Panc1 (cell line): ENCODE measurements around the gene MACROH2A1. TPM values are rescaled to one million over a fixed set of nuclear protein-coding genes. Genes with fewer than 3 reads are reported as not detected.

Experiments used
- ATAC-seq: fragments of 200-7000 bp; cut with Tn5 transposase; 2 replicates; pipeline ENCODE4 v1.9.1; 2020; ENCODE audit warnings: mild to moderate bottlenecking, moderate library complexity
- BruUV-seq: library from RNA; stranded (reverse); fragments of 400-500 nt; replicated peaks from 2 replicates; lab custom pipeline; 2021; lab: Mats Ljungman, UMichigan
- CTCF ChIA-PET: fragments of 300-600 bp; sonication (Branson Sonifier 250); formaldehyde crosslinking; loops from one replicate; lab custom pipeline; 2022; ENCODE audit warnings: antibody characterized with exemption; lab: Charles Lee
- POLR2A ChIA-PET: fragments of 300-600 bp; sonication (Branson Sonifier 250); formaldehyde crosslinking; loops from one replicate; lab custom pipeline; 2022; ENCODE audit warnings: antibody characterized with exemption; lab: Charles Lee
- DNase-seq: peaks from one replicate; pipeline ENCODE4 v3.0.0-alpha.2; 2010; ENCODE audit warnings: low read depth, low spot score
- H3K27ac ChIP-seq: 2 replicates; pipeline ENCODE4 v1.5.1; 2011; ENCODE audit warnings: mild to moderate bottlenecking, low read length, inconsistent platforms
- H3K27me3 ChIP-seq: fragments of 200-500 bp; sonication (Bioruptor generic); 2 replicates; pipeline ENCODE4 v1.6.0; 2014; ENCODE audit warnings: low read length, inconsistent platforms; ENCODE audit not compliant: control insufficient read depth, insufficient read depth
- H3K36me3 ChIP-seq: fragments of 200-500 bp; sonication (Bioruptor generic); 2 replicates; pipeline ENCODE4 v1.5.1; 2014; ENCODE audit warnings: inconsistent platforms, mild to moderate bottlenecking, low read length, moderate library complexity; ENCODE audit not compliant: control insufficient read depth, insufficient read depth
- H3K4me1 ChIP-seq: 2 replicates; pipeline ENCODE4 v1.5.1; 2011; ENCODE audit warnings: inconsistent platforms, mild to moderate bottlenecking, low read length, moderate library complexity; ENCODE audit not compliant: control insufficient read depth, insufficient read depth
- H3K4me3 ChIP-seq, 2 experiments: 2 replicates each; pipeline ENCODE4 v1.5.1; 2011 to 2012; ENCODE audit warnings: low read depth in 2 of 2, low read length in 2 of 2, mild to moderate bottlenecking in 2 of 2, inconsistent platforms in 1 of 2, moderate library complexity in 1 of 2
- H3K9me3 ChIP-seq: fragments of 200-500 bp; sonication (Bioruptor generic); 2 replicates; pipeline ENCODE4 v1.5.1; 2014; ENCODE audit warnings: low read depth, mild to moderate bottlenecking, inconsistent platforms, low read length, moderate library complexity; ENCODE audit not compliant: control insufficient read depth, insufficient read depth
- POLR2AphosphoS5 ChIP-seq: IDR thresholded peaks from 2 replicates; pipeline ENCODE4 v1.6.1; 2012; ENCODE audit warnings: mild to moderate bottlenecking, low read depth, low read length, moderate library complexity
- SIN3A ChIP-seq: IDR thresholded peaks from 2 replicates; pipeline ENCODE4 v1.6.1; 2012; ENCODE audit warnings: low read depth, mild to moderate bottlenecking, low read length, moderate library complexity, borderline replicate concordance; ENCODE audit not compliant: insufficient read depth
- TCF7L2 ChIP-seq: IDR thresholded peaks from 2 replicates; pipeline ENCODE4 v1.6.1; 2011; ENCODE audit warnings: mild to moderate bottlenecking, low read depth, low read length, inconsistent platforms
- in situ Hi-C: cut with HindIII; loops from 2 replicates; pipeline ENCODE4 v1.10.0; 2016; ENCODE audit warnings: low sequenced_read_pairs, low pct_unique_long_range_greater_than_20kb
- intact Hi-C: fragments of 100-400 bp; cut with micrococcal nuclease; formaldehyde crosslinking; loops from one replicate; pipeline ENCODE4 v1.10.0; 2022; ENCODE audit not compliant: unreplicated experiment
- total RNA-seq: library from RNA; stranded (reverse); gene quantifications from one replicate; pipeline ENCODE4 v1.2.1, GENCODE V29; 2021; ENCODE audit not compliant: unreplicated experiment
- TF ChIP-seq, protein P1 (sequence below): fragments of 450-650 bp; IDR thresholded peaks from 2 replicates; pipeline ENCODE4 v1.5.1; 2017; ENCODE audit warnings: mild to moderate bottlenecking
- TF ChIP-seq, protein P2 (sequence below), 2 experiments: IDR thresholded peaks; 2 replicates each; pipeline ENCODE4 v1.6.1; 2011 to 2012; ENCODE audit warnings: low read depth in 2 of 2, control low read depth in 1 of 2, low read length in 1 of 2, mild to moderate bottlenecking in 1 of 2, moderate library complexity in 1 of 2; ENCODE audit not compliant: insufficient read depth in 1 of 2

The MACROH2A1 gene
- total RNA-seq, 1 experiment from 2014 or later, result 162 TPM

DNA sequence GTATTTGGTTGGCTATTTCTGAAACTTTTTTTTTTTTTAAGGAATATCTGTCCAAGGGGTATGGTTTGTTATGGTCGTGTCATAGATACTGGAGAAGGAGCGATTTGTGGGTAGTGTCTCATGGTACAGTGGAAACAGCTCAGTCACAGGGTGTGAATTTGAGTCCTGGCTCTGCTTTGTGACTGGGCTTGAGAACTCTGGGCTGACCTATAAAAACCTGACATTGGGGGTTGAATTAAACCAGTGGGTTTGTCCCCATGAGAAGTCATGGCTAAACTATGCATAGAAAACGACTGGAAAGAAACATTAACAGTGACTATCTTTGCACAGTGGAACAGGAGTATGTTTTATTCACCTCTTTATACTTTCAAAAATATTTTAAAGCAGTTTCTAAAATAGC is 54.7 kb downstream of the MACROH2A1 start:
- ChIA-PET POLR2A (no interaction called here), CTCF (no interaction called here)
- H3K27me3 ChIP-seq, result no peaks in the 10 kb centered on the region
- intact Hi-C loops, result no loop called here
- TF ChIP-seq, protein P1, sequence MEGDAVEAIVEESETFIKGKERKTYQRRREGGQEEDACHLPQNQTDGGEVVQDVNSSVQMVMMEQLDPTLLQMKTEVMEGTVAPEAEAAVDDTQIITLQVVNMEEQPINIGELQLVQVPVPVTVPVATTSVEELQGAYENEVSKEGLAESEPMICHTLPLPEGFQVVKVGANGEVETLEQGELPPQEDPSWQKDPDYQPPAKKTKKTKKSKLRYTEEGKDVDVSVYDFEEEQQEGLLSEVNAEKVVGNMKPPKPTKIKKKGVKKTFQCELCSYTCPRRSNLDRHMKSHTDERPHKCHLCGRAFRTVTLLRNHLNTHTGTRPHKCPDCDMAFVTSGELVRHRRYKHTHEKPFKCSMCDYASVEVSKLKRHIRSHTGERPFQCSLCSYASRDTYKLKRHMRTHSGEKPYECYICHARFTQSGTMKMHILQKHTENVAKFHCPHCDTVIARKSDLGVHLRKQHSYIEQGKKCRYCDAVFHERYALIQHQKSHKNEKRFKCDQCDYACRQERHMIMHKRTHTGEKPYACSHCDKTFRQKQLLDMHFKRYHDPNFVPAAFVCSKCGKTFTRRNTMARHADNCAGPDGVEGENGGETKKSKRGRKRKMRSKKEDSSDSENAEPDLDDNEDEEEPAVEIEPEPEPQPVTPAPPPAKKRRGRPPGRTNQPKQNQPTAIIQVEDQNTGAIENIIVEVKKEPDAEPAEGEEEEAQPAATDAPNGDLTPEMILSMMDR, result no peak
- TF ChIP-seq POLR2AphosphoS5 (no peak), TCF7L2 (no peak), SIN3A (no peak)
- TF ChIP-seq, protein P2, sequence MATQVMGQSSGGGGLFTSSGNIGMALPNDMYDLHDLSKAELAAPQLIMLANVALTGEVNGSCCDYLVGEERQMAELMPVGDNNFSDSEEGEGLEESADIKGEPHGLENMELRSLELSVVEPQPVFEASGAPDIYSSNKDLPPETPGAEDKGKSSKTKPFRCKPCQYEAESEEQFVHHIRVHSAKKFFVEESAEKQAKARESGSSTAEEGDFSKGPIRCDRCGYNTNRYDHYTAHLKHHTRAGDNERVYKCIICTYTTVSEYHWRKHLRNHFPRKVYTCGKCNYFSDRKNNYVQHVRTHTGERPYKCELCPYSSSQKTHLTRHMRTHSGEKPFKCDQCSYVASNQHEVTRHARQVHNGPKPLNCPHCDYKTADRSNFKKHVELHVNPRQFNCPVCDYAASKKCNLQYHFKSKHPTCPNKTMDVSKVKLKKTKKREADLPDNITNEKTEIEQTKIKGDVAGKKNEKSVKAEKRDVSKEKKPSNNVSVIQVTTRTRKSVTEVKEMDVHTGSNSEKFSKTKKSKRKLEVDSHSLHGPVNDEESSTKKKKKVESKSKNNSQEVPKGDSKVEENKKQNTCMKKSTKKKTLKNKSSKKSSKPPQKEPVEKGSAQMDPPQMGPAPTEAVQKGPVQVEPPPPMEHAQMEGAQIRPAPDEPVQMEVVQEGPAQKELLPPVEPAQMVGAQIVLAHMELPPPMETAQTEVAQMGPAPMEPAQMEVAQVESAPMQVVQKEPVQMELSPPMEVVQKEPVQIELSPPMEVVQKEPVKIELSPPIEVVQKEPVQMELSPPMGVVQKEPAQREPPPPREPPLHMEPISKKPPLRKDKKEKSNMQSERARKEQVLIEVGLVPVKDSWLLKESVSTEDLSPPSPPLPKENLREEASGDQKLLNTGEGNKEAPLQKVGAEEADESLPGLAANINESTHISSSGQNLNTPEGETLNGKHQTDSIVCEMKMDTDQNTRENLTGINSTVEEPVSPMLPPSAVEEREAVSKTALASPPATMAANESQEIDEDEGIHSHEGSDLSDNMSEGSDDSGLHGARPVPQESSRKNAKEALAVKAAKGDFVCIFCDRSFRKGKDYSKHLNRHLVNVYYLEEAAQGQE (IDR thresholded peaks at IDR 0.05; ENCODE audit: insufficient read depth in 1 of 2, low read depth in 2 of 2, low read length in 1 of 2), result no peak
- H3K4me3 ChIP-seq, result no peak overlapping the region
- ATAC-seq (no peak), DNase-seq (no peak)
- no peaks in the 10 kb centered on the region for H3K9me3 ChIP-seq
- H3K4me1 ChIP-seq, result no peaks in the 10 kb centered on the region
- no peak overlapping the region for H3K27ac ChIP-seq
- no TSS peak for BruUV-seq
- in situ Hi-C loops, result no loop called here
- H3K36me3 ChIP-seq, result peaks cover 19% of the 10 kb centered on the region

DNA sequence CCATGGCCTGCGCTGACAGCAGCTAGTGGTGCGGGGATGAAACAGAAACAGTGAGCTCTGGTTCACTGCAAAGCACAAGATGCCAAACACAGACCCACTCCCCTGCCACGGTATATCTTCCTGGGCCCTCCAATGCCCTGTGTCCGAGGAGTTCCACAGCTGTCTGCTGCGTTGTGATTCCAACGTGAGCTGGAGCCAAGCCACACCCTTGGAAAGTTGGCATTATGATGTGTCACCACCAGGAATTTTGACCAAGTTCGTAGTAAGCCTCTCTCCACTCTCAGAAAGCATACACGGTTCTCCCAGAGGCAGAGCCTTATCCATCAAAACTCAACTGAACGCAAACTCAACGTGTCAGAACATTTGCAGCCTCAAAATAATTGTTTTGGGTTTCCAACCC is 55.6 kb downstream of the MACROH2A1 start:
- Histone ChIP-seq H3K36me3 (peaks cover 19% of the 10 kb centered on the region), H3K4me1 (no peaks in the 10 kb centered on the region), H3K27me3 (no peaks in the 10 kb centered on the region), H3K9me3 (no peaks in the 10 kb centered on the region), H3K4me3 (no peak overlapping the region), H3K27ac (no peak overlapping the region)
- ChIA-PET CTCF (no interaction called here), POLR2A (no interaction called here)
- TF ChIP-seq POLR2AphosphoS5, result no peak
- intact Hi-C loops (no loop called here), in situ Hi-C loops (no loop called here)
- ATAC-seq (no peak), DNase-seq (no peak)
- no TSS peak for BruUV-seq

DNA sequence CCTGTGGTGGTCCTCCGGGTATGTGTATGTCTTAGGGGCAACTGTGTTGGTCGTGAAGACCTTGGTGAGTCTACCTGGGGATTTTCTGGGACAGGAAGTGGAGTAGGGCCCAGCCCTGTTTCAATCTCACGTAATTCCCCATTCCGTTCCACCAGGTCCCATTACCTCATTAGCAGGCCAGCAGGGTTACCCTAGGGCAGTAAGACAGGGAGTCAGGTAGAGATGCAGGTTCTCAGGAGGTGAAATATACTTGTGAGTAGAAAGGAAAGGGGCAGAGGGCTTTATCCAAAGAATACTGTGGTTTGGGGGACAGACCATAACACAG is 56.5 kb downstream of the MACROH2A1 start:
- intact Hi-C loops (no loop called here), in situ Hi-C loops (no loop called here)
- ATAC-seq (no peak), DNase-seq (no peak)
- Histone ChIP-seq H3K4me3 (no peak overlapping the region), H3K27ac (no peak overlapping the region), H3K4me1 (no peaks in the 10 kb centered on the region), H3K27me3 (no peaks in the 10 kb centered on the region), H3K9me3 (no peaks in the 10 kb centered on the region), H3K36me3 (peaks cover 19% of the 10 kb centered on the region)
- POLR2A ChIA-PET, result no interaction called here
- CTCF ChIA-PET, result no interaction called here
- TF ChIP-seq SIN3A, result no peak
- TF ChIP-seq POLR2AphosphoS5, result no peak
- no peak for TF ChIP-seq TCF7L2
- TF ChIP-seq, protein P2 (IDR thresholded peaks at IDR 0.05; ENCODE audit: insufficient read depth in 1 of 2, low read depth in 2 of 2, low read length in 1 of 2), result no peak
- TF ChIP-seq, protein P1, result no peak
- BruUV-seq, result no TSS peak
